MCF 10A (cell line): ENCODE measurements around the gene MAD1L1. TPM values are rescaled to one million over a fixed set of nuclear protein-coding genes. Genes with fewer than 3 reads are reported as not detected.

Source experiments
- BruUV-seq: library from RNA; stranded (reverse); fragments of 400-500 nt; replicated peaks from 2 replicates; lab custom pipeline; 2021; lab: Mats Ljungman, UMichigan
- CTCF ChIA-PET: fragments of 300-600 bp; sonication (Branson Sonifier 250); formaldehyde crosslinking; extraction: SDS; loops from one replicate; lab custom pipeline; 2021; ENCODE audit warnings: antibody characterized with exemption, inconsistent platforms; lab: Yijun Ruan, JAX
- POLR2A ChIA-PET: fragments of 300-600, 350-650 bp; sonication (Branson Sonifier 250); formaldehyde crosslinking; extraction: SDS; loops from one replicate; lab custom pipeline; 2020; ENCODE audit warnings: antibody characterized with exemption, inconsistent platforms; lab: Yijun Ruan, JAX
- DNase-seq: peaks from one replicate; pipeline ENCODE4 v3.0.0-alpha.2; 2018; ENCODE audit not compliant: unreplicated experiment
- H3K27ac Mint-ChIP-seq: one replicate; pipeline ENCODE4 v1.8.0; 2022; ENCODE audit warnings: mild to moderate bottlenecking, low read depth, mixed read lengths; ENCODE audit not compliant: unreplicated experiment
- H3K27me3 Mint-ChIP-seq: one replicate; pipeline ENCODE4 v1.8.0; 2022; ENCODE audit warnings: mixed read lengths; ENCODE audit not compliant: insufficient read depth, unreplicated experiment
- H3K36me3 Mint-ChIP-seq: one replicate; pipeline ENCODE4 v1.8.0; 2022; ENCODE audit warnings: mild to moderate bottlenecking, moderate library complexity, mixed read lengths; ENCODE audit not compliant: insufficient read depth, unreplicated experiment
- H3K4me1 Mint-ChIP-seq: one replicate; pipeline ENCODE4 v1.8.0; 2022; ENCODE audit warnings: mixed read lengths; ENCODE audit not compliant: insufficient read depth, unreplicated experiment
- H3K4me3 Mint-ChIP-seq: one replicate; pipeline ENCODE4 v1.8.0; 2022; ENCODE audit warnings: mild to moderate bottlenecking, moderate library complexity, mixed read lengths; ENCODE audit not compliant: unreplicated experiment
- H3K9me3 Mint-ChIP-seq: one replicate; pipeline ENCODE4 v1.8.0; 2022; ENCODE audit warnings: mixed read lengths; ENCODE audit not compliant: unreplicated experiment
- CTCF ChIP-seq: fragments of 200-600 bp; IDR thresholded peaks from one replicate; pipeline ENCODE4 v1.8.0; 2022; ENCODE audit warnings: antibody characterized with exemption, mild to moderate bottlenecking; ENCODE audit not compliant: unreplicated experiment
- intact Hi-C: fragments of 100-400 bp; cut with micrococcal nuclease; formaldehyde crosslinking; loops from 2 replicates; pipeline ENCODE4 v1.14.1; 2022
- total RNA-seq: library from RNA; stranded (reverse); gene quantifications from 2 replicates; pipeline ENCODE4 v1.2.3, GENCODE V29; 2022

MAD1L1 gene
- total RNA-seq, 1 experiment from 2014 or later = 25.2 TPM

- DNase-seq = no peak
- Mint-ChIP-seq H3K4me3 (no peak overlapping the region), H3K4me1 (no peaks in the 10 kb centered on the region), H3K36me3 (peaks cover 14% of the 10 kb centered on the region), H3K27ac (no peak overlapping the region), H3K27me3 (no peaks in the 10 kb centered on the region), H3K9me3 (no peaks in the 10 kb centered on the region)
- intact Hi-C loops = no loop called here
- POLR2A ChIA-PET = no interaction called here
- CTCF ChIA-PET = no interaction called here
- TF ChIP-seq CTCF = no peak
- BruUV-seq = no TSS peak
Observed at GRCh38 chr7:1968397-1969111, 264.2 kb downstream of the MAD1L1 start.

- BruUV-seq = no TSS peak
- Mint-ChIP-seq H3K4me1 (no peaks in the 10 kb centered on the region), H3K27me3 (no peaks in the 10 kb centered on the region), H3K9me3 (no peaks in the 10 kb centered on the region), H3K36me3 (peaks cover 19% of the 10 kb centered on the region), H3K4me3 (no peak overlapping the region), H3K27ac (no peak overlapping the region)
- DNase-seq = no peak
- no peak for TF ChIP-seq CTCF
- intact Hi-C loops = no loop called here
- CTCF ChIA-PET = no interaction called here
- POLR2A ChIA-PET = no interaction called here
Observed at GRCh38 chr7:1967512-1968396, 265.0 kb downstream of the MAD1L1 start.

GRCh38 chr7:1966631-1967200, 266.0 kb downstream of the MAD1L1 start:
- intact Hi-C loops = no loop called here
- DNase-seq = no peak
- H3K9me3 Mint-ChIP-seq = peaks cover 8% of the 10 kb centered on the region
- CTCF ChIA-PET = no interaction called here
- H3K4me3 Mint-ChIP-seq = no peak overlapping the region
- no peaks in the 10 kb centered on the region for H3K27me3 Mint-ChIP-seq
- H3K36me3 Mint-ChIP-seq = peaks cover 21% of the 10 kb centered on the region
- TF ChIP-seq CTCF = no peak
- no TSS peak for BruUV-seq
- H3K4me1 Mint-ChIP-seq = peaks cover 8% of the 10 kb centered on the region
- POLR2A ChIA-PET = no interaction called here
- H3K27ac Mint-ChIP-seq = no peak overlapping the region
